Raji (cell line): ENCODE measurements around the gene DUSP3.

ENCODE experiments used
- POLR2A ChIP-seq: IDR thresholded peaks from 2 replicates; pipeline ENCODE4 v1.6.1; 2011; ENCODE audit warnings: low read depth, low read length, control low read depth; ENCODE audit not compliant: insufficient read depth

Gene DUSP3

GRCh38 chr17:43760254-43760852, 18.4 kb downstream of the DUSP3 start:
- TF ChIP-seq POLR2A, result no peak

- TF ChIP-seq POLR2A, result no peak
Observed at GRCh38 chr17:43759836-43760235, 18.9 kb downstream of the DUSP3 start.

- TF ChIP-seq POLR2A, result no peak
Observed at GRCh38 chr17:43758497-43759174, 20.1 kb downstream of the DUSP3 start, which contains the start of gene SOST. Gene SOST (minus strand): TSS chr17:43758791. CDS start chr17:43758741, 50 bp downstream.

- TF ChIP-seq POLR2A, result no peak
Observed at GRCh38 chr17:43758086-43758485, 20.7 kb downstream of the DUSP3 start.

GRCh38 chr17:43757171-43757660, 21.6 kb downstream of the DUSP3 start:
- no peak for TF ChIP-seq POLR2A

- no peak for TF ChIP-seq POLR2A
Observed at GRCh38 chr17:43756201-43756600, 22.6 kb downstream of the DUSP3 start.

GRCh38 chr17:43755389-43755875, 23.3 kb downstream of the DUSP3 start:
- no peak for TF ChIP-seq POLR2A

GRCh38 chr17:43754947-43755346, 23.8 kb downstream of the DUSP3 start:
- TF ChIP-seq POLR2A, result no peak

GRCh38 chr17:43753493-43754129, 25.2 kb downstream of the DUSP3 start:
- no peak for TF ChIP-seq POLR2A

- TF ChIP-seq POLR2A, result no peak
Observed at GRCh38 chr17:43750153-43750552, 28.6 kb downstream of the DUSP3 start.

GRCh38 chr17:43745541-43745940, 33.2 kb downstream of the DUSP3 start:
- no peak for TF ChIP-seq POLR2A

GRCh38 chr17:43741636-43742035, 37.1 kb downstream of the DUSP3 start:
- TF ChIP-seq POLR2A, result no peak

- TF ChIP-seq POLR2A, result no peak
Observed at GRCh38 chr17:43740541-43740940, 38.2 kb downstream of the DUSP3 start.

GRCh38 chr17:43737722-43738121, 41.1 kb downstream of the DUSP3 start:
- TF ChIP-seq POLR2A, result no peak

- TF ChIP-seq POLR2A, result no peak
Observed at GRCh38 chr17:43736389-43736788, 42.4 kb downstream of the DUSP3 start.

GRCh38 chr17:43734376-43734775, 44.4 kb downstream of the DUSP3 start:
- no peak for TF ChIP-seq POLR2A
